Measurements from ENCODE around the gene GABARAPL1.

DNA sequence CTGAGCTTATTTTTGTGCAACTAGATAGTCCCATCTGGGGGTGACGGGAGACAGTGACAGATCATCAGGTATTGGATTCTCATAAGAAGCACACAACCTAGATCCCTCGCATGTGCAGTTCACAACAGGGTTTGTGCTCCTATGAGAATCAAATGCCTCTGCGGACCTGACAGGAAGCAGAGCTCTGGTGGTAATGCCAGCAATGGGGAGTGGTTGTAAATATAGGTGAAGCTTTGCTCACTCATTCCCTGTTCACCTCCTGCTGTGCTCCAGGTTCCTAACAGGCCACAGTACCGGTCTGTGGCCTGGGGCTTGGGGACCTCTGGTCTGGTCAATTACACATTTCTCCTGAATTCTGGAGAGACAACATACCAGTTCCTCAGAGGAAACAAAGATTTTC lies 39.0 kb downstream of the GABARAPL1 start:
- no peak for TF ChIP-seq POLR2A (IDR thresholded peaks at IDR 0.05)
- TF ChIP-seq, protein P1, sequence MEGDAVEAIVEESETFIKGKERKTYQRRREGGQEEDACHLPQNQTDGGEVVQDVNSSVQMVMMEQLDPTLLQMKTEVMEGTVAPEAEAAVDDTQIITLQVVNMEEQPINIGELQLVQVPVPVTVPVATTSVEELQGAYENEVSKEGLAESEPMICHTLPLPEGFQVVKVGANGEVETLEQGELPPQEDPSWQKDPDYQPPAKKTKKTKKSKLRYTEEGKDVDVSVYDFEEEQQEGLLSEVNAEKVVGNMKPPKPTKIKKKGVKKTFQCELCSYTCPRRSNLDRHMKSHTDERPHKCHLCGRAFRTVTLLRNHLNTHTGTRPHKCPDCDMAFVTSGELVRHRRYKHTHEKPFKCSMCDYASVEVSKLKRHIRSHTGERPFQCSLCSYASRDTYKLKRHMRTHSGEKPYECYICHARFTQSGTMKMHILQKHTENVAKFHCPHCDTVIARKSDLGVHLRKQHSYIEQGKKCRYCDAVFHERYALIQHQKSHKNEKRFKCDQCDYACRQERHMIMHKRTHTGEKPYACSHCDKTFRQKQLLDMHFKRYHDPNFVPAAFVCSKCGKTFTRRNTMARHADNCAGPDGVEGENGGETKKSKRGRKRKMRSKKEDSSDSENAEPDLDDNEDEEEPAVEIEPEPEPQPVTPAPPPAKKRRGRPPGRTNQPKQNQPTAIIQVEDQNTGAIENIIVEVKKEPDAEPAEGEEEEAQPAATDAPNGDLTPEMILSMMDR (IDR thresholded peaks at IDR 0.05), result no peak

Data from thyroid gland (tissue), 4 donors.